Adrenal gland (tissue), 12 donors: ENCODE data around the gene PUM2. TPM values are rescaled to one million over a fixed set of nuclear protein-coding genes. Genes with fewer than 3 reads are reported as not detected.

Source experiments
- DNase-seq, 7 donors: peaks; one replicate each; pipeline ENCODE4 v3.0.0-alpha.2; 2019 to 2020
- H3K27ac ChIP-seq, 5 donors: fragments of 200-600 bp; sonication (generic) in 4 of 5; 1 replicate in 3 of 5; 2 replicates in 2 of 5; pipeline versions ENCODE4 v1.5.1 to v1.8.0; 2016 to 2020; ENCODE audit warnings: mild to moderate bottlenecking in 1 of 5
- H3K27me3 ChIP-seq: fragments of 200-600 bp; 2 replicates; pipeline ENCODE4 v1.8.0; 2021
- H3K36me3 ChIP-seq, 2 donors: fragments of 200-600 bp; replicated peaks in 1 of 2; 1 replicate in 1 of 2; 2 replicates in 1 of 2; pipeline versions ENCODE4 v1.5.1 to v1.8.0; 2018 to 2022
- H3K4me1 ChIP-seq, 2 donors: fragments of 200-600 bp; replicated peaks in 1 of 2; 1 replicate in 1 of 2; 2 replicates in 1 of 2; pipeline versions ENCODE4 v1.5.1 to v1.8.0; 2018 to 2021
- H3K4me3 ChIP-seq, 4 donors: fragments of 200-600 bp; sonication (generic) in 3 of 4; one replicate each; pipeline ENCODE4 v1.5.1; 2016 to 2018
- H3K9me3 ChIP-seq, 3 donors: fragments of 200-600 bp; sonication (generic) in 1 of 3; replicated peaks in 1 of 3; 1 replicate in 2 of 3; 2 replicates in 1 of 3; pipeline versions ENCODE4 v1.5.1 to v1.8.0; 2016 to 2021
- CTCF ChIP-seq, 6 experiments: fragments of 450-650 bp in 4 of 6; fragments of 200-600 bp in 2 of 6; sonication (generic) in 1 of 6; IDR thresholded peaks; 1 replicate in 5 of 6; 2 replicates in 1 of 6; pipeline versions ENCODE4 v1.5.1 to v1.8.0; 2016 to 2021; ENCODE audit warnings: antibody characterized with exemption in 6 of 6, mild to moderate bottlenecking in 2 of 6, moderate library complexity in 1 of 6
- POLR2A ChIP-seq, 2 donors: fragments of 450-650 bp; IDR thresholded peaks; one replicate each; pipeline ENCODE4 v1.6.1; 2017; ENCODE audit warnings: antibody characterized with exemption in 2 of 2, mild to moderate bottlenecking in 2 of 2, moderate library complexity in 1 of 2
- WGBS, 4 donors: extraction: QIAGEN DNeasy Blood & Tissue Kit in 2 of 4; methylation state at CpG; one replicate each; pipeline versions ENCODE4 v1.1.5 to v1.1.7; 2013 to 2017; 5-methylcytosine and 5-hydroxymethylcytosine counted together
- intact Hi-C, 2 donors: fragments of 100-400 bp; cut with DNase I; formaldehyde crosslinking; loops; one replicate each; pipeline versions ENCODE4 v1.14.1 to v1.15.0; 2022 to 2023
- polyA plus RNA-seq, 3 donors: library from polyadenylated mRNA; stranded (reverse); fragments of 200-250 nt in 2 of 3; fragments of 350-450 nt in 1 of 3; fragmentation: Illumina TruSeq in 1 of 3; extraction: RNeasy Lipid Tissue Mini Kit (QIAGEN cat#74804) in 1 of 3; gene quantifications; one replicate each; pipeline ENCODE4 v1.2.3, GENCODE V29; 2013 to 2014
- total RNA-seq, 9 donors: library from RNA; depleted of rRNA in 4 of 9; stranded (reverse); fragments of >200 nt in 4 of 9; fragments of 120-200 nt in 1 of 9; fragmentation: NEBNext Ultra II Directional in 1 of 9; extraction: Animal tissue kit (Norgen Biotek cat#: 25700) in 1 of 9; gene quantifications; one replicate each; pipeline versions ENCODE4 v1.1.0 to v1.2.4, GENCODE V29; 2013 to 2023
- donor health status: healthy with polysubstance abuse.
- donor health status: Bipolar disorder and iron deficiency.
- donor health status: DM: yes; HTN: yes; CAD: no.
- donor health status: DM: no; HTN: no; CAD: no.
- donor health status: DM: no; HTN: no; CAD: no.
- donor health status: DM: yes; HTN: yes; CAD: no.

PUM2 gene
- total and polyA plus RNA-seq, 12 donors: 25.5 to 105 (median 53.3) TPM

GRCh38 chr2:20362701-20363435, 12.2 kb upstream of the PUM2 start:
- no peak for DNase-seq
- Histone ChIP-seq H3K36me3 (no peaks in the 10 kb centered on the region), H3K4me3 (no peak overlapping the region), H3K27me3 (no peaks in the 10 kb centered on the region), H3K9me3 (no peaks in the 10 kb centered on the region), H3K4me1 (no peaks in the 10 kb centered on the region), H3K27ac (no peak overlapping the region)
- TF ChIP-seq CTCF (IDR thresholded peaks at IDR 0.05) (no peak), POLR2A (IDR thresholded peaks at IDR 0.05) (no peak)
- intact Hi-C loops: no loop called here
- WGBS, 4 donors: 88 to 92% (median 90%) methylated on average over 5 of the region's 5 CpGs

- Histone ChIP-seq H3K36me3 (no peaks in the 10 kb centered on the region), H3K4me3 (no peak overlapping the region), H3K27me3 (no peaks in the 10 kb centered on the region), H3K4me1 (no peaks in the 10 kb centered on the region), H3K9me3 (no peaks in the 10 kb centered on the region), H3K27ac (no peak overlapping the region)
- intact Hi-C loops: no loop called here
- WGBS, 4 donors: 76 to 87% (median 82%) methylated on average over 4 of the region's 4 CpGs
- TF ChIP-seq CTCF (IDR thresholded peaks at IDR 0.05) (no peak), POLR2A (IDR thresholded peaks at IDR 0.05) (no peak)
- DNase-seq: no peak
These were observed 11.2 kb upstream of the PUM2 start for GRCh38 chr2:20361893-20362292.

DNA sequence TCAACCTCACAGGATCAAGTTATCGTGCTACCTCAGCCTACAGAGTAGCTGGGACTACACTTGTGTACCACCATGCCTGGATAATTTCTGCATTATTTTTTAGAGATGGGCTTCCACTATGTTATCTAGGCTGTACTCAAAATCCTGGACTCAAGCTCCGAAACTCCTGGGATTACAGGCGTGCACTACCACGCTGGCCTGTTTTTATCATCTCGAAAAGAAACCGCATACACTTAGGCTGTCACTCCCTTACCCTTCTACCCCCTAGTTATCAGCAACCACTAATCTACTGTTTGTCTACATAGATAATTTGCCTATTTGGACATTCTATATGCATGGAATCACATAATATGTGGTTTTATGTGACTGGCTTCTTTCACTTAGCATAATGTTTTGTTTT, 8.5 kb upstream of the PUM2 start:
- Histone ChIP-seq H3K27ac (no peak overlapping the region), H3K9me3 (no peaks in the 10 kb centered on the region), H3K36me3 (no peaks in the 10 kb centered on the region), H3K4me1 (peaks cover 4 to 8% of the 10 kb centered on the region in 2 donors), H3K27me3 (no peaks in the 10 kb centered on the region), H3K4me3 (no peak overlapping the region)
- DNase-seq: no peak
- intact Hi-C loops: no loop called here
- TF ChIP-seq CTCF (IDR thresholded peaks at IDR 0.05) (no peak), POLR2A (IDR thresholded peaks at IDR 0.05) (no peak)
- WGBS, 4 donors: 96 to 99% (median 97%) methylated on average over 6 of the region's 6 CpGs

DNA sequence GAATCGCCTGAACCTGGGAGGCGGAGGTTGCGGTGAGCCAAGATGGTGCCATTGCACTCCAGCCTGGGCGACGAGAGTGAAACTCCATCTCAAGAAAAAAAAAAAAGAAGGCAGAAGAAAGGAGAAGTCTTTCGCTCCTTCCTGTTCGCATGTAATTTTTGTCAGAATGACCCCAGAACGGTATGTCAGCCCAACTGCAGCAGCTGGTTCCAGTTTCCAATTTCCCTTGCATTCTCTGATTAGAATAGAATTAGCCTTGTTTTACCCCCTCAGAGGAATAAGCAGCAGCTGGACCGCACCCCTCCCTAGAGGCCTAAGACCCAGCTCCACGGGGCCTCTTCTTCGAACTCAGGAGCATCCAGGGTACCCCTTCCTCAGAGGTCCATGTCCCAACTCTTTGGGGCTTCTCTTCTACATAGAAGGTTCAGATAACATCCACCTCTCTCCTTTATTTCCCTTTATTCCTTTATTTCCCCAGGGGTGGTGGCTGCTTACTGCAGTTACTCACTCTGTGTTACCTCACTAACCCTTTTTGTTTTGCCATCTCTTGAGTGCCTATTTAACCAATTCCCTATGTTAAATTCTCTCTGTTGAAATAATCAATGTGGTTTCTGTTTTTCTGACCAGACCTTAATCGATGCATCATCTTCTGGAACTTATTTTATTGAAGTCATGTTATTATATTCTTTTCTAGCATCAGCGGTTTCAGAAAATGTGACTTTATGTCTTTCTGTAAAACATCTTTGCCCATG, 7.2 kb upstream of the PUM2 start:
- no peaks in the 10 kb centered on the region for H3K27me3 ChIP-seq
- H3K4me3 ChIP-seq: no peak overlapping the region
- H3K4me1 ChIP-seq: peaks cover 4 to 8% of the 10 kb centered on the region in 2 donors
- H3K9me3 ChIP-seq: no peaks in the 10 kb centered on the region
- TF ChIP-seq POLR2A (IDR thresholded peaks at IDR 0.05) (no peak), CTCF (IDR thresholded peaks at IDR 0.05) (no peak)
- H3K27ac ChIP-seq: no peak overlapping the region
- intact Hi-C loops: no loop called here
- WGBS, 4 donors: 87 to 90% (median 90%) methylated on average over 13 of the region's 13 CpGs
- H3K36me3 ChIP-seq: no peaks in the 10 kb centered on the region
- no peak for DNase-seq
